Measurements from ENCODE around the gene FGGY. TPM values are rescaled to one million over a fixed set of nuclear protein-coding genes. Genes with fewer than 3 reads are reported as not detected.

Gene FGGY
- total RNA-seq, 2 donors from 2014 or later = 12.2 to 17.4 TPM

DNA sequence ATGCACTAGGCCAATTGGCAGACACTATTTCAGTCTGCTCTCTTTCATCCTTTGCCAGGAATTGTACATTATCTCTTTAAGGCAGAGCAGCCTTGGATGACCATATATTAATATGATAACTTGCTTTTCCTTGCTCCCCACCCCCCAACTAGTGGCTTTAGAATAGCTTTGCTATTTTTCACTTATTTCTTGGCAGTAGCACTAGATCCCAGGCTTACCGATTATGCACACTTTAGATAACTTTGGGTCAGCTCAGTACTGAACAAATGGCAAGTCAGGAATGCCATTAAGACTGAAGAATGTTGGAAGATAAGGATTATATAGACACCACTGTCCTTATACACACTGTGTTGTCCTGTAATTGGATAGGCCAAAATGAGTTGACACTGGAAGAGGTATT lies 146.4 kb downstream of the FGGY start:
- Histone ChIP-seq H3K36me3 (replicated peaks in 1 of 2; ENCODE audit: insufficient read depth in 1 of 2, low read depth in 2 of 2) (no peaks in the 10 kb centered on the region), H3K27ac (no peak overlapping the region), H3K27me3 (no peaks in the 10 kb centered on the region), H3K4me1 (peaks cover 10% of the 10 kb centered on the region), H3K9me3 (no peaks in the 10 kb centered on the region), H3K4me3 (no peak overlapping the region)
- intact Hi-C loops (cut with DNase I) = no loop called here
- DNase-seq (no peak), ATAC-seq (no peak)
- WGBS, 2 donors = 14 to 20% methylated on average over 1 of the region's 1 CpG
- TF ChIP-seq CTCF (IDR thresholded peaks at IDR 0.05) (no peak), POLR2A (IDR thresholded peaks at IDR 0.05) (no peak)

DNA sequence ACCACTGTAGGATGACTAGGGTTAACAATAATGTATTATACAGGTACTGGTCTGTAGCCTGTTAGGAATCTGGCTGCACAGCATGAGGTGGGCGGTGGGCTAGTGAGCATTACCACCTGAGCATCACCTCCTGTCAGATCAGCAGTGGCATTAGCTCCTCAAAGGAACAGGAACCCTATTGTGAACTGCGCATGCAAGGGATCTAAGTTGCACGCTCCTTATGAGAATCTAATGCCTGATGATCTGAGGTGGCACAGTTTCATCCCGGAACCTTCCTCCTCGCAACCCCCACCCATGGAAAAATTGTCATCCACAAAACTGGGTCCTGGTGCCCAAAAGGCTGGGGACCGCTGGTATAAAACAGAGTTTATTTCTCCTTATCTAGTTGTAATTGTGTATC lies 147.6 kb downstream of the FGGY start:
- no peaks in the 10 kb centered on the region for H3K27me3 ChIP-seq
- H3K4me3 ChIP-seq = no peak overlapping the region
- H3K36me3 ChIP-seq (replicated peaks in 1 of 2; ENCODE audit: insufficient read depth in 1 of 2, low read depth in 2 of 2) = no peaks in the 10 kb centered on the region
- 95 to 97% methylated on average over 5 to 6 of the region's 6 CpGs for WGBS, 2 donors
- no peak for TF ChIP-seq CTCF (IDR thresholded peaks at IDR 0.05)
- TF ChIP-seq POLR2A (IDR thresholded peaks at IDR 0.05) = no peak
- peaks cover 10% of the 10 kb centered on the region for H3K4me1 ChIP-seq
- no peak for ATAC-seq
- no peaks in the 10 kb centered on the region for H3K9me3 ChIP-seq
- no peak overlapping the region for H3K27ac ChIP-seq
- intact Hi-C loops (cut with DNase I) = no loop called here
- DNase-seq = no peak

DNA sequence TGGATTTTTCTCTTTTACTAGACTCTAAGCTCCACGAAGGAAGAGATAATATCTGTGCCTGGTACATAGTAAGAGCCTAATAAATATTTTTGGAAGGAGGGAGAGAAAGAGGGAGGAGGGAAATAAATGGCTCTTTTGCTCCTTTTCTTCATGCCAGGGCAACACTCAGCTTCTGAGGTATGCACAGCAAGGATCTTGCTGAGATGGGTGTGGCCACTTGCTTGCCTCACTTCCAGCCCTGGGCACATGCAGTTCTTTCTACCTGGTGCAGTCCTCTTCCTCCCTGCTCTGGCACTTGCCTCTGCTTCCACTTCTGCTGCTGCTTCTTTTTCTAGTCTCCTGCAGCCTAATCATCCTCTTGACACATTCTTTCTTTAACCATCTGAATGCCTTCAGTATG lies 148.1 kb downstream of the FGGY start:
- H3K36me3 ChIP-seq (replicated peaks in 1 of 2; ENCODE audit: insufficient read depth in 1 of 2, low read depth in 2 of 2) = no peaks in the 10 kb centered on the region
- no peak for TF ChIP-seq POLR2A (IDR thresholded peaks at IDR 0.05)
- TF ChIP-seq CTCF (IDR thresholded peaks at IDR 0.05) = no peak
- intact Hi-C loops (cut with DNase I) = no loop called here
- H3K4me1 ChIP-seq = peaks cover 10% of the 10 kb centered on the region
- 86 to 88% methylated on average over 1 of the region's 1 CpG for WGBS, 2 donors
- no peaks in the 10 kb centered on the region for H3K9me3 ChIP-seq
- ATAC-seq = peak; percentile 56
- H3K4me3 ChIP-seq = no peak overlapping the region
- DNase-seq = peak in 1 of 4 donors; percentile 33
- no peaks in the 10 kb centered on the region for H3K27me3 ChIP-seq
- H3K27ac ChIP-seq = no peak overlapping the region

DNA sequence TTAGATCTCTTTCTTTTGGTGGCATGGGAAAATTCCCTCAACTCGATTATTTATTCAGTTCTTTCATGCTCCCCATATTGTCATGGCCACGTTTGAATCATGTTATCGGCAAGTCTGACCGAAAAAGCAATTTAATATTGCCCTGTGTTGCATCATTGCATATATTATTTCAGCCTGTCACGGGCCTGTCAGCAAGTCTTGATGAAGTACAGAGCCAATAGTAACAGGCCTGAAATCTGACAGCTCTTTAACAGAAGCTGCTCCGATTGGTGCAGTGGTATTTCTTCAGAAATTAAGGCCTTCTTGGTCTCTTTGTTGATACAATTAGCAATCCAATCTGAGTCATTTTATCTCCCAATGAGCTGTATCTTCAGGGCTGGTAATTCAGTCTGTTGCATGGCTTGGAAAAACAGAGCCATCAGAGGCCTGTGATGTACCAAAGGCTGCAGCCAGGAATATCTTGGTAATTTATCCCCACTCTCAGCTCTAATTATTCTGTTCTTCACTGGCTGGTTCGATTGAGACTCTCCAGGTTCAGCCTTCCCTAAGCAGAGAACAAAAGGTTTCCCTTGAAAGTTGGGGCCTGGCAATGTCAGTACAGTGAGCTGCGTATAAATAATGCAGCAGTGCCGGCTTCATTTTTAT lies 149.5 kb downstream of the FGGY start:
- H3K27ac ChIP-seq = no peak overlapping the region
- no peaks in the 10 kb centered on the region for H3K36me3 ChIP-seq (replicated peaks in 1 of 2; ENCODE audit: insufficient read depth in 1 of 2, low read depth in 2 of 2)
- WGBS, 2 donors = 66 to 81% methylated on average over 9 of the region's 9 CpGs
- H3K9me3 ChIP-seq = no peaks in the 10 kb centered on the region
- no peak for DNase-seq
- ATAC-seq = no peak
- intact Hi-C loops (cut with DNase I) = no loop called here
- H3K4me3 ChIP-seq = no peak overlapping the region
- peaks cover 10% of the 10 kb centered on the region for H3K4me1 ChIP-seq
- TF ChIP-seq CTCF (IDR thresholded peaks at IDR 0.05) = no peak
- no peak for TF ChIP-seq POLR2A (IDR thresholded peaks at IDR 0.05)
- no peaks in the 10 kb centered on the region for H3K27me3 ChIP-seq

GRCh38 chr1:59452026-59452425 lies 155.1 kb downstream of the FGGY start:
- Histone ChIP-seq H3K27ac (peak overlapping the region in 1 of 4 donors; percentile 17), H3K36me3 (replicated peaks in 1 of 2; ENCODE audit: insufficient read depth in 1 of 2, low read depth in 2 of 2) (no peaks in the 10 kb centered on the region), H3K4me3 (no peak overlapping the region), H3K9me3 (no peaks in the 10 kb centered on the region), H3K27me3 (no peaks in the 10 kb centered on the region), H3K4me1 (no peaks in the 10 kb centered on the region)
- WGBS, 2 donors = 89 to 96% methylated on average over 1 of the region's 1 CpG
- intact Hi-C loops (cut with DNase I) = no loop called here
- no peak for TF ChIP-seq CTCF (IDR thresholded peaks at IDR 0.05)
- no peak for TF ChIP-seq POLR2A (IDR thresholded peaks at IDR 0.05)
- no peak for DNase-seq
- ATAC-seq = no peak

Measured in body of pancreas (tissue), 4 donors.